ENCODE data around the gene LNX1.

DNA sequence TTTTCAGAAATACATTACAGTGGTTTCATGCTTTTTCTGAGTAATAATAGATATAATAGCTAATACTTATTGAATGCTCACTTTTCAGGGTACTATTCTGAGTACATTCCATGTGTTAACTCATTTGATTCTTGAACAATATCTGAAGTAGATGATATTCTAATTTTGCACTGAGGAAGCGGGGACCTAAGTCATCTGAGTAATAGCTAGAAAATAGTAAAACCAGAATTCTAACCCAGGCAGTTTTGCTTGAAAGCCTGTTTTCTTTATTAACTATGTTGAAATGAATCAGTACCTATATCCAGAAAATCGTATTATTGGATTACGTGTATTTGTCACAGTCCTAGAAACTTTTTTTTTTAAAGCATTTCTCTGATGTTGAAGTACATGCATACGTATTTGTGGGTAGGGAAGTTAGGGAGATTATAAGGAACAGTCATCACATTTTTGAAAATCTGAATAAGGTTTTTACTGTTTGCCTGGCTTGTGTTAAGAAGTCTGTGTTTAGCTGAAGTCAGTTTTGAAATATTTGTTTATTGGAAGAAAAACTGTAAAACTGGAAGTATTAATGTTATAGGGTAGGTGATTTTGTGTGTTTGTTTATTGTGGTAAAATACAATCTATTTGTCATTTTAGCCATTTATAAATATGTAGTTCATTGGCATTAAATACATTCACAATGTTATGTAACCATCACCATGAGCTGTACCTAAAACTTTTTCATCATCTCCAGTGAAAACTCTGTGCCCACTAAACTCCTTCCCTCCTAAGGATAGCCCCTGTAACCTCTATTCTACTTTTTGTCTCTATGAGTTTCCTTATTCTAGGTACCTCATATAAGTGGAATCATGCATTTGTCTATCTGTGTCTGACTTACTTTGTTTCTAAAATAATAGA, 158.5 kb downstream of the LNX1 start:
- no peak for TF ChIP-seq CTCF (IDR thresholded peaks at IDR 0.05)
- no peak for TF ChIP-seq EP300 (IDR thresholded peaks at IDR 0.05)
- no peak for TF ChIP-seq POLR2A (IDR thresholded peaks at IDR 0.05)
